GM12875 (cell line): ENCODE measurements around the gene GNA12.
"Not testable (repeated sequence)": the region's sequence is repeated elsewhere in the genome, so short reads cannot be mapped to it uniquely, and the experiment has no call there.

Source experiments
- H3K4me3 ChIP-seq: one replicate; pipeline ENCODE4 v1.5.1; 2011; ENCODE audit warnings: low read depth, low read length, control low read depth
- TF ChIP-seq, protein P1 (sequence below): IDR thresholded peaks from 2 replicates; pipeline ENCODE4 v1.5.1; 2011; ENCODE audit warnings: low read depth, mild to moderate bottlenecking, control low read depth, inconsistent platforms, low read length, moderate library complexity, borderline replicate concordance; ENCODE audit not compliant: insufficient read depth

Gene GNA12

DNA sequence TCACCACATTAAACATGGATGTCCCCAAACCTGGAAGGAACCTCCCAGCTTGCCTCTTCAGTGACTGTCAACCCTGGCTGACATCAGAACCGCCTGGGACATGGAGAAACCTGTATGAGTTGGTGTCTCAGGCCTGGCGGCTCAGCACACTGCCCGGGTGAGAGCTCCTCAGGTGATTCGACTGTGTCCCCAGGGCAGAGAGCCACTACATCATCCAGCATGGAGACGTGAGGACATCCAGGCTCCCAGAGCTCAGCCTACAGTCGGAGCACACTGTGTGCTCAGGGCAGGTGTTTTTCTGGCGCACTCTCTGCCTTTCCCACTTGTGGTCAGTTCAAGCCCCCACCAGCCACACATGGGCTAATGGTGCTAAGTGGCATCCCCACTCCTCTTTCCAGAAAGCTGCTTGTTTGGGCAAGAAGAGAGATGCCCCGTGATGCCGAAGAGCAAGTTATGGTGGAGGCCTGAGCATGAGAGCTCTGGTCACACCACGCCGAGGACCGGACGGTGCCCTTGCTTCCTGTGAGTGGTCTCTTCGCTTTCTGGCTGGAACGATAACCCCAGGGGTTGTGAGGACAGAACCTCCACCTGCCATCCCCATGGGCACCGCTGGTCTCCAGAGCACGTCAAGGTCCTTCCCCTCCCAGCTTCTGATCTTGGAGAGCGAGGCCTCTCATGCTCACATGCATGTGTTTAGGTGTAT lies 117.6 kb downstream of the GNA12 start:
- no peak overlapping the region for H3K4me3 ChIP-seq

DNA sequence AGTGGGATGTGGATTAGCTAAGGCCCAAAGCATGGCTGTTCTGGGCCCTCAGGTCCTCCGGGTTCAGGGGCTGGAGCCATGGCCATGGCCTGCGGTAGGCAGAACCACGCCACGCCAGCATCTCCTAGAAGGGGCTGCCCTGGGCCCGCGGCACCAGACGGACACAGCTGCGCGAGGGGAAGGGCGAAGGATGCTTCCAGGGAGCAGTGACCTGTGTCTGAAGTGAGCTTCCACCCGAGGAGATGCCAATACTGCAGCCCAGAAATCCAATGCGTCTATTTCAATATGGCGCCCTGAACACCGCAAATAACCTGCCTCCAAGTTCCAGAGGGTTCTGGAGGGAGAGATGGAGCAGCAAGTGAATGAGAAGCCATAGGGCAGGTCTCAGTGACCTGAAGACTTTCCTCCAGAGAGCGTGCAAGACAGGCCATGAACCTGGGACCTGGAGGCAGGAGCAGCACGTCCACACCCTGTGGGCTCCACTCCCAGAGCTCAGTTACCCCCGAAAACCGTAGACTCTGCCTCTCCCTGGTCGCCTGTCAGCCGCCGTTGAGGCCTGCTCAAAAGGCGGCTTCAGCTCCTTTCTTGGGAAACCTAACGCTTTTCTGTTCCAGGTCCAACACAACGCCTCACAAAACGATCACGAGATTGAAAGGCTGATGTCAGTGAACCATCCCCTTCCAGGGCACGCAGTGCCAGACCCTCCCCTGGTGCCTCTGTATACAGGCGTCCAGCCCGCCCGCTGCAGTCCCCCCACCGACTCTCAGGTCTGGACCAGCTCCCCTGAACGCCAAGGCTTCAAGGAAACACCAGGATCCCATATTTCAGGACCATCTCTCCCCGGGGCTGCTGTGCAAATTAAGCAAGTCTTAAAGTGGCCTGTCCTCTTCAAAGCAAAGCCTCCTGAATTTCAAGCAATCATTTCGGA lies 118.7 kb downstream of the GNA12 start:
- TF ChIP-seq, protein P1, sequence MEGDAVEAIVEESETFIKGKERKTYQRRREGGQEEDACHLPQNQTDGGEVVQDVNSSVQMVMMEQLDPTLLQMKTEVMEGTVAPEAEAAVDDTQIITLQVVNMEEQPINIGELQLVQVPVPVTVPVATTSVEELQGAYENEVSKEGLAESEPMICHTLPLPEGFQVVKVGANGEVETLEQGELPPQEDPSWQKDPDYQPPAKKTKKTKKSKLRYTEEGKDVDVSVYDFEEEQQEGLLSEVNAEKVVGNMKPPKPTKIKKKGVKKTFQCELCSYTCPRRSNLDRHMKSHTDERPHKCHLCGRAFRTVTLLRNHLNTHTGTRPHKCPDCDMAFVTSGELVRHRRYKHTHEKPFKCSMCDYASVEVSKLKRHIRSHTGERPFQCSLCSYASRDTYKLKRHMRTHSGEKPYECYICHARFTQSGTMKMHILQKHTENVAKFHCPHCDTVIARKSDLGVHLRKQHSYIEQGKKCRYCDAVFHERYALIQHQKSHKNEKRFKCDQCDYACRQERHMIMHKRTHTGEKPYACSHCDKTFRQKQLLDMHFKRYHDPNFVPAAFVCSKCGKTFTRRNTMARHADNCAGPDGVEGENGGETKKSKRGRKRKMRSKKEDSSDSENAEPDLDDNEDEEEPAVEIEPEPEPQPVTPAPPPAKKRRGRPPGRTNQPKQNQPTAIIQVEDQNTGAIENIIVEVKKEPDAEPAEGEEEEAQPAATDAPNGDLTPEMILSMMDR: no peak
- no peak overlapping the region for H3K4me3 ChIP-seq

More for the DNA sequence above, 117.6 kb downstream of the GNA12 start:
- TF ChIP-seq, protein P1: no peak

DNA sequence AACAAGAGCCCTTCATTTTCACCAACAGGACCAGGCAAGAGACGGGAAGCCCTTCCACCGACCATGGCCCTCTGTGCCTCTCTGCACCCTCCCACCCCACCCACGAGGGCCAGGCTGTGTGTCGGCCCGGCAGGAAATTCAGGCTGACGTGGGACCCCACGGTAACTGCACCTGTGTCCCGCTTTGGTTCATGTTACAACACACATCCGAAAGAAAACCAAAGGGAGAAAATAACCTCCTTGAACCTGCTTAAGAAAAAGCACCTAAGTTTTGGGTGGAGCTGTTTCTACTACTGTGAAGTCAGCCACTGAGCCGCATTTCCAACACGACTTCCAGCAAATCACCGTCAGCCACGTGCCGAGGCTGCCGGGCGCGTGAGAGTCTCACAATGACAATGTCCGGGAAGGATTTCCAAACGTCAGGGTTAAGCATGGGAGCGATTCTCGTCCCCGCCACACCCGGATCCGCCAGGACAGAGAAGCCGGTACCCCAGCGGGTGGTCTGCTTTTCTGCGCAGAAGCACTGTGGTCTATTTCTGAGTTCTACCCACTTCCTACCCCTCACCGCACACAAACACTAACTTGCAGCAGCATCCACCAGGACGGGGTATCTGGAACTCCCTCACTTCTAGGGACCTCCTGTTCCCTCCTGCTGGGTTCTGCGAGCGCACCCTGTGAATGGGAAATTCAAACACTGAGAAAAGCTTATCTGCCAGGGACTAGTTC lies 119.5 kb downstream of the GNA12 start:
- no peak overlapping the region for H3K4me3 ChIP-seq
- TF ChIP-seq, protein P1: no peak

DNA sequence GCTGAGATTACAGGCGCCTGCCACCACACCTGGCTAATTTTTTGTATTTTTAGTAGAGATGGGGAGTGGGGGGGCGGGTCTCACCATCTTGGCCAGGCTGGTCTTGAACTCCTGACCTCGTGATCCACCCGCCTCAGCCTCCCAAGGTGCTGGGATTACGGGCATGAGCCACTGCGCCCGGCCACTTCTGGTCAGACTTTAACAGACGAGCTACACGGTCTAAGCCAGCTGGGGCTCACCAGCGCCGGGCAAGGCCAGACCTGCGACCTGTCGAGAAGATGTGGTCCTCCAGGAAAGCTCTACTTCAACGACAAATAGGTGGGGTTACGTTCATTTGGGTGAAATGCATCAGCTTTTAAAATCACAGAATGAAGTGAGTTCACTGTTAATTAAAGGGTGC lies 120.1 kb downstream of the GNA12 start:
- H3K4me3 ChIP-seq: not testable (repeated sequence)

DNA sequence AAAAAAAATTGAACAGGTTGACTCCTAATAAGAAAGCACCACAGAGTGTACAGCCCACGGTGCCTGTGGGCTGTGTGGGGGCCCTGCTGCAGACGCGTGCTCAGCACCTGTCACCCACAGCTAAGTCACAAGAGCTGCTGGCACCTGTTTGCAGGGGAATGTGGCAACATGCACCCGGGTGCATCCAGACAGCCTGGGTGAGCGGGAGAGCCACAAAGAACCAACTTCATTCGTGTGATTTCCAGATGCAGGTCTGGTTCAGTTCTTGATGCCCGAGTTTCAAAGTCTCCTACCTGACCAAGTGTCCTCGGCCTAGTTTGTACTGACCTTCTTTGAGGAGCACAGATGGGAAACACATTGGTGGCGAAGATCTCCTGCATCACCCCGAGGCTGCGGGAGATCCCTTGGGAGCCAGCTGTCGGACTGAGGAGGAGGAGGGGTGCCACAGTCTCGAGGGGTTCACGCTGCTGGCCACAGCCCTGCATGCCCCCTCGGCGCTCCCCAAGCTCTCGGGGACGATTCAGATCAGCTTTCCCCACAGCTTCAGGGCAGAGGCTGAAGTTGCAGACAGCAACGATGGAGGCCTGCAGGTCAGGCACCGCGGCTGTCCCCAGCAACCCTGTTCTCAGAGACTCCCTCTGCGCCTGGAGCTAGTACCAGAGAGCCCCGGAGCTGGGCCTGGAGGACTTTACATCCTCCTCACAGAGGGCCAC lies 120.8 kb downstream of the GNA12 start:
- H3K4me3 ChIP-seq: no peak overlapping the region
- TF ChIP-seq, protein P1: no peak

DNA sequence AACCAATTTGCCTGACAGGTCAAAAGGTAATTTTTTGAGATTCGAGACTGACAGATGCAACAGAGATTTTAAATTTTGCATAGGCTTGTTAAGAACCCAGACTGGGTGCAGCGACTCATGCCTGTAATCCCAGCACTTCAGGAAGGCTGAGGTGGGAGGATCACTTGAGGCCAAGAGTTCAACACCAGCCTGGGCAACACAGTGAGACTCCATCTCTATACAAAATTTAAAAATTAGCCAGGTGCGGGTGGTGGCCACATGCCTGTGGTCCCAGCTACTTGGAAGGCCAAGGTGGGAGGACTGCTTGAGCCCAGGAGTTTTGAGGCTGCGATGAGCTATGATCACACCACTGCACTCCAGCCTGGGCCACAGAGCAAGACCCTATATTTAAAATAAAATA lies 121.5 kb downstream of the GNA12 start:
- TF ChIP-seq, protein P1: no peak
- no peak overlapping the region for H3K4me3 ChIP-seq

DNA sequence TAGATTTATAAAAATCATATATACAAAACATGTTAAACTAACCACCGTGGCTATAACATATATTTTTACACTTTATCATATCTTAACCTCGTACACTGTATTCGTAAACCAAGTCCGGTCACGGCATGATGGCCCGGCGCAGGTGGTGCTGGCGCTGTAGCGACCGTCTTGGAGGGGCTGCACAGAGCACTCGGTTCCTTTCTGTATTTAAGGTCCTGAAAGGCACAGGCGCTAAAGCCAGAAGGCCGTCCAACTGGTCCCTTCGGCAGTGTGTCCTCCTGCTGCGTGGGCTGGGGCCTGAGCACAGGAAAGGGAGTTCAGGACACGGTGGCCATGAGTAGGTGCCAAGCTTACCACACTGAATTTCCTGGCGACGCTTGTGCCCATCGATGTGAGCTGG lies 122.3 kb downstream of the GNA12 start:
- TF ChIP-seq, protein P1: no peak
- H3K4me3 ChIP-seq: no peak overlapping the region
